AG04450 (cell line): ENCODE data around the gene STXBP6. TPM values are rescaled to one million over a fixed set of nuclear protein-coding genes. Genes with fewer than 3 reads are reported as not detected.
"Not testable (repeated sequence)": the region's sequence is repeated elsewhere in the genome, so short reads cannot be mapped to it uniquely, and the experiment has no call there.

Experiments
- CTCF ChIA-PET: fragments of 300-600, 350-600 bp; formaldehyde crosslinking; extraction: SDS; loops from one replicate; lab custom pipeline; 2022; ENCODE audit warnings: antibody characterized with exemption, inconsistent platforms; lab: Charles Lee
- POLR2A ChIA-PET: fragments of 350-600 bp; formaldehyde crosslinking; extraction: SDS; loops from one replicate; lab custom pipeline; 2021; ENCODE audit warnings: antibody characterized with exemption, inconsistent platforms; lab: Yijun Ruan, JAX
- DNase-seq: peaks from one replicate; pipeline ENCODE4 v3.0.0-alpha.2; 2011; ENCODE audit warnings: low read depth, low spot score
- H3K27ac ChIP-seq: one replicate; pipeline ENCODE4 v1.5.1; 2012; ENCODE audit warnings: low read depth, low read length, control low read depth
- H3K27me3 ChIP-seq: one replicate; pipeline ENCODE4 v1.6.0; 2012; ENCODE audit warnings: low read length; ENCODE audit not compliant: control insufficient read depth, insufficient read depth
- H3K4me3 ChIP-seq: 2 replicates; pipeline ENCODE4 v1.5.1; 2011; ENCODE audit warnings: mild to moderate bottlenecking, low read depth, low read length, control low read depth
- H3K9me3 ChIP-seq: 2 replicates; pipeline ENCODE4 v1.5.1; 2012; ENCODE audit warnings: low read length; ENCODE audit not compliant: control insufficient read depth, insufficient read depth
- CTCF ChIP-seq: IDR thresholded peaks from 2 replicates; pipeline ENCODE4 v1.5.1; 2011; ENCODE audit warnings: low read depth, low read length, control low read depth, inconsistent platforms
- polyA plus RNA-seq: library from polyadenylated mRNA; depleted of rRNA; stranded (reverse); fragments of >200 nt; gene quantifications from 2 replicates; pipeline ENCODE4 v1.2.3, GENCODE V29; 2011

The STXBP6 gene
- polyA plus RNA-seq, 1 experiment: 0.16 TPM

GRCh38 chr14:24775950-24776349 is 274.0 kb downstream of the STXBP6 start:
- Histone ChIP-seq H3K9me3 (no peaks in the 10 kb centered on the region), H3K27me3 (no peaks in the 10 kb centered on the region), H3K27ac (no peak overlapping the region), H3K4me3 (no peak overlapping the region)
- no peak for TF ChIP-seq CTCF
- no peak for DNase-seq
- ChIA-PET CTCF (no interaction called here), POLR2A (no interaction called here)

- no peak for DNase-seq
- no peaks in the 10 kb centered on the region for H3K9me3 ChIP-seq
- POLR2A ChIA-PET: no interaction called here
- H3K27ac ChIP-seq: no peak overlapping the region
- TF ChIP-seq CTCF: no peak
- no peaks in the 10 kb centered on the region for H3K27me3 ChIP-seq
- CTCF ChIA-PET: no interaction called here
- H3K4me3 ChIP-seq: no peak overlapping the region
Observed at GRCh38 chr14:24774187-24774915, 275.6 kb downstream of the STXBP6 start.

GRCh38 chr14:24773564-24773963 is 276.4 kb downstream of the STXBP6 start:
- H3K9me3 ChIP-seq, DNase-seq: not testable (repeated sequence)

GRCh38 chr14:24766434-24766833 is 283.5 kb downstream of the STXBP6 start:
- no peak for DNase-seq
- TF ChIP-seq CTCF: no peak
- Histone ChIP-seq H3K27me3 (no peaks in the 10 kb centered on the region), H3K4me3 (no peak overlapping the region), H3K9me3 (no peaks in the 10 kb centered on the region), H3K27ac (no peak overlapping the region)
- POLR2A ChIA-PET: no interaction called here
- CTCF ChIA-PET: no interaction called here

More at GRCh38 chr14:24773564-24773963, 276.4 kb downstream of the STXBP6 start:
- H3K27me3 ChIP-seq, CTCF ChIA-PET, H3K4me3 ChIP-seq, H3K27ac ChIP-seq, POLR2A ChIA-PET: not testable (repeated sequence)

GRCh38 chr14:24761141-24761540 is 288.8 kb downstream of the STXBP6 start:
- CTCF ChIA-PET: no interaction called here
- no peak overlapping the region for H3K27ac ChIP-seq
- TF ChIP-seq CTCF: no peak

More at GRCh38 chr14:24761141-24761540, 288.8 kb downstream of the STXBP6 start:
- no peaks in the 10 kb centered on the region for H3K27me3 ChIP-seq
- no peak for DNase-seq
- H3K9me3 ChIP-seq: no peaks in the 10 kb centered on the region
- no peak overlapping the region for H3K4me3 ChIP-seq
- POLR2A ChIA-PET: no interaction called here
